CD4-positive, alpha-beta T cell treated with Interleukin-1 beta for 1 hour (primary cell): ENCODE results near the gene ZFAND3.

Experiments
- DNase-seq, 2 donors: peaks; one replicate each; pipeline ENCODE4 v3.0.0-alpha.2; 2020 to 2022

The ZFAND3 gene

GRCh38 chr6:38193481-38194281 is 374.2 kb downstream of the ZFAND3 start:
- no peak for DNase-seq

- DNase-seq: no peak
Measured at GRCh38 chr6:38194282-38194572, 374.7 kb downstream of the ZFAND3 start.

GRCh38 chr6:38194589-38194988 is 375.1 kb downstream of the ZFAND3 start:
- DNase-seq: no peak

- DNase-seq: no peak
Measured at GRCh38 chr6:38195113-38195635, 375.6 kb downstream of the ZFAND3 start.

GRCh38 chr6:38198219-38198618 is 378.7 kb downstream of the ZFAND3 start:
- DNase-seq: no peak
